Activated naive CD8-positive, alpha-beta T cell treated with anti-CD3 and anti-CD28 coated beads, Interleukin-2, amount 50 U/mL, for 24 hours (primary cell): ENCODE results near the gene TEX29.

Experiments
- ATAC-seq: fragments of 150-1000 bp; cut with Tn5 transposase; one replicate; pipeline ENCODE4 v1.10.0; 2021
- DNase-seq: peaks from one replicate; pipeline ENCODE4 v3.0.0; 2021
- H3K27ac Mint-ChIP-seq: one replicate; pipeline ENCODE4 v1.8.0; 2021; ENCODE audit warnings: mild to moderate bottlenecking, mixed read lengths
- H3K27me3 Mint-ChIP-seq: one replicate; pipeline ENCODE4 v1.8.0; 2021; ENCODE audit warnings: mixed read lengths
- H3K36me3 Mint-ChIP-seq: one replicate; pipeline ENCODE4 v1.8.0; 2021; ENCODE audit warnings: low read depth, mixed read lengths
- H3K4me1 Mint-ChIP-seq: one replicate; pipeline ENCODE4 v1.8.0; 2021; ENCODE audit warnings: mixed read lengths
- H3K4me3 Mint-ChIP-seq: one replicate; pipeline ENCODE4 v1.8.0; 2021; ENCODE audit warnings: mild to moderate bottlenecking, moderate library complexity, mixed read lengths
- H3K9me3 Mint-ChIP-seq: one replicate; pipeline ENCODE4 v1.8.0; 2021; ENCODE audit warnings: mixed read lengths

Gene TEX29

DNA sequence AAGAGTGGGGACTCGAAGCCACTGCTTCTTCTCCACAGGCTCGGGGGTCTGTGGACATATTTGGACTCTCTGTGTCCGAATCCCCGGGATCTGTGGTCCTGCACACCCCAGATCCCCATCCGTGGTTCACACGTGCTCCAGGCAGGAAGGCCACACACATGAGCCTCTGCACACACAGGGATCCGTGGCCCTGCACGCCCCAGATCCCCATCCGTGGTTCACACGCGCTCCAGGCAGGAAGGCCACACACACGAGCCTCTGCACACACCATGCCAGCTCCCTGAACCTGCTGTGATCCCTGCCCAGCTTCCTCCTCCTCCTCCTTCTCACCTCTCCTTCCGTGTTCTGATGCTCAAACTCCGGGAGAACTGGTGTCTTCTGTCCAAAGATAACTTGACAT, 3.1 kb downstream of the TEX29 start:
- H3K27me3 Mint-ChIP-seq, result no peaks in the 10 kb centered on the region
- peak overlapping the region; percentile 52 for H3K4me3 Mint-ChIP-seq
- ATAC-seq (no peak), DNase-seq (no peak)
- H3K27ac Mint-ChIP-seq, result no peak overlapping the region
- no peaks in the 10 kb centered on the region for H3K9me3 Mint-ChIP-seq
- peaks cover 4% of the 10 kb centered on the region for H3K4me1 Mint-ChIP-seq
- H3K36me3 Mint-ChIP-seq, result no peaks in the 10 kb centered on the region

DNA sequence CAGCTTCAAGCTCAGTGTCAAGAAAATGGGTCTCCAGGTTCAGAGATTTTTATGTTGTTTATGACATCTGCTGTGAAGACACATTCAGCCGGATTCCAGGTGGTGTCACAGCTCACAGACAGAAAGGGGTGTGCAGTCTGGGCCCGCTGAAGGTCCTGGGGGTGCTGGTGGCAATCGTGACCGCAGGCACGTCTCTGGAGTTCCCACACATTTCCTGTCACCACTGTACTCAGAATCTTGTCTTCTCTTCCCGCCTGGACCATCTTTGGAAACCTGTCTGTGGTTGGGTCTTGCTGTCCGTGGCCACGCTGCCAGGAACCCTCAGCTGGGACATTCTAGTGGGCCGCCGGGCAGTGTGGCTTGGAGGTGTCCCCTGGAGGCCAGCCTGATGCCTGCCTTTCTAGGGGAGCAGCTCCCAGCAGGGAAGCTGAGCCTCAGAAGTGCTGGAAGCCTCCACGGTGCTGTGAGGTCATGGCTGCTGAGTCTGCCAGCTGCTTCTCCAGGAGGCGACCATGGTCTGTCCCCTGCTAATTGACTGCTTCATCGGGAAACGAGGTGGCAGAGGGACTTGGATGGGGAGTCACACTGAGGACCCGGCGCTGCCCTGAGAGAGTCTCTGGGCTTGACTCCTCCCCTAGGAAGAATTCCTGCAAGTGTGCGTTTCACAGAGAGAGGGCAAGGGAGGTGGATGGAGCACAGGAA, 3.7 kb downstream of the TEX29 start:
- ATAC-seq, result peak; percentile 23
- Mint-ChIP-seq H3K27me3 (no peaks in the 10 kb centered on the region), H3K27ac (no peak overlapping the region), H3K4me3 (peak overlapping the region; percentile 52), H3K9me3 (no peaks in the 10 kb centered on the region), H3K36me3 (no peaks in the 10 kb centered on the region), H3K4me1 (peaks cover 4% of the 10 kb centered on the region)
- peak; percentile 7 for DNase-seq

DNA sequence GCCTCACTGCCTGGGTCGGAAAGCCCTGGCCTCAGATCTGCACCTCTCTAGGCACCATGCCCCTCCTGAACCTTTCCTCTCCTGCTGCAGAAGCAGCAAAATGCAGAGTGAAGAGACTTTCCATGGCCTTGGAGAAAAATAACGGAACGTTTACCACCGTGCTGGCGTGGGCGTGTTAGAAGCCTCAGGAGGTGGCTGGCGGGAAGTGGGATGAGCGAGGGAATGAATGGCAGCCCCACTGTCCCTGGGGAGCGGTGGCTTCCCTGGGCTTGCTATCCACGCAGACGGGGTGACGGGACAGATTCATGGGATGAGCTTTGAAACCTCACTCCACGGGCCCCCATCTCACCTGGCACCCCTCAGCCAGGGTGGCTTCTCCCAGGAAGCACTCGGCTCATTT, 4.3 kb downstream of the TEX29 start:
- ATAC-seq, result no peak

DNA sequence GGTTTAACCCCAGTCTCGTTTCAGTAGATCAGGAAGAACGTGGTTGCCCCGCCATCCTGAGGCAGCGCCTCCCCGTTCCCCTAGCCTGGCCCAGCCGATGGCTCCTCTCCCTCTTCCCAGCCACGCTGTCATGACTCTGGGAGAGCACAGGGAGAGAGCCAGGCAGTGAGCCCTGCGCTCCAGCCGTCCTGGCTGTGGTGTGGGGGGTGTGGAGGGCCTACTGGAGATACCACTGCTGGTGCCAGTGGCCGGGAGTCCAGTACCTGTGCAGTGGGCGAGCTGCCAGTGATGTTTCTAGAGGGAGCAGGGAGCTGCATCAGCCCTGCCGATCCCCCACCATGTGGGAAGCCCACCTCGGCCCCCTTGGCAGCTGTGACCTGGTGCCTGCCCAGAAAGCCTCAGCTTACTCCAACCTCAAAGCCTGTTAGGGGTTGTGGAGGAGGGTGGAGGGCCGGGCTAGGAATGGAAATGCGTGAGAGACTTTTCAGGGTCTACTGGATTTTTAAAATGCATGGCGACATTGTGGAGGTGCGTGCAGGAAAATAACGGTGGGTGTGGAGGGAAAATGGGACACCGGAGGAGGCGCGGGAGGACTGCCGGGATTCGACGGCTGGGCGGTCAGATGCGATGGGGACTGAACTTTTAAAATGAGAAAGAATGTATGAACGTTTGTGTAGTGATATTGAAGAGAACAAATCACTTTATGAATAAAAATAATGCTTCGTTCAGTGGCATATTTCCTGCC, 4.9 kb downstream of the TEX29 start:
- H3K27ac Mint-ChIP-seq, result no peak overlapping the region

More for the DNA sequence above, 4.3 kb downstream of the TEX29 start:
- Mint-ChIP-seq H3K4me3 (no peak overlapping the region), H3K27ac (no peak overlapping the region), H3K4me1 (peaks cover 4% of the 10 kb centered on the region), H3K27me3 (no peaks in the 10 kb centered on the region), H3K9me3 (no peaks in the 10 kb centered on the region), H3K36me3 (no peaks in the 10 kb centered on the region)
- DNase-seq, result no peak

DNA sequence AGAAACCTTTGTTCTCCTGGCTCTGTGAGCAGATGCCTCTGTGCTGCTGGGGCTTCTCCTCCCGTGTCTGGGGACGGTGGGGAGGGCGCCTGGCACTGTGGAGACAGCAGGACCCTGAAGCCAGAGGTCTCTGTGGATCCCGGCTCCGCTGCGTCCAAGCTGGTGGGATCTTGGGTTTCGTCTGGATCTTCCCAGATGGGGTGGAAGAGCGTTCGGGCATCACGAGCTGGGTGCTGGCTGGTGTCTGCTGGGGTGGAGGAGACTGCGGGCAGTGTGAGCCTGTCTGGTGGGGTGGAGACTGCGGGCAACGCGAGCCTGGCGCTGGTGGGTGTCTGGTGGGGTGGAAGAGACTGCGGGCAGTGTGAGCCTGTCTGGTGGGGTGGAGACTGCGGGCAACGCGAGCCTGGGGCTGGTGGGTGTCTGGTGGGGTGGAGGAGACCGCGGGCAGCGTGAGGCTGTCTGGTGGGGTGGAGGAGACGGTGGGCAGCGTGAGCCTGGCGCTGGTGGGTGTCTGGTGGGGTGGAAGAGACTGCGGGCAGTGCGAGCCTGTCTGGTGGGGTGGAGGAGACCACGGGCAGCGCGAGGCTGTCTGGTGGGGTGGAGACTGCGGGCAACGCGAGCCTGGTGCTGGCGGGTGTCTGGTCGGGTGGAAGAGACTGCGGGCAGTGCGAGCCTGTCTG, 5.6 kb downstream of the TEX29 start:
- H3K4me1 Mint-ChIP-seq, result peaks cover 4% of the 10 kb centered on the region
- H3K36me3 Mint-ChIP-seq, result no peaks in the 10 kb centered on the region
- DNase-seq (no peak), ATAC-seq (no peak)
- no peaks in the 10 kb centered on the region for H3K27me3 Mint-ChIP-seq
- H3K27ac Mint-ChIP-seq, result no peak overlapping the region
- H3K4me3 Mint-ChIP-seq, result no peak overlapping the region
- no peaks in the 10 kb centered on the region for H3K9me3 Mint-ChIP-seq

More for the DNA sequence above, 4.9 kb downstream of the TEX29 start:
- Mint-ChIP-seq H3K36me3 (no peaks in the 10 kb centered on the region), H3K9me3 (no peaks in the 10 kb centered on the region), H3K27me3 (no peaks in the 10 kb centered on the region), H3K4me1 (peaks cover 4% of the 10 kb centered on the region), H3K4me3 (no peak overlapping the region)
- no peak for ATAC-seq
- DNase-seq, result no peak

DNA sequence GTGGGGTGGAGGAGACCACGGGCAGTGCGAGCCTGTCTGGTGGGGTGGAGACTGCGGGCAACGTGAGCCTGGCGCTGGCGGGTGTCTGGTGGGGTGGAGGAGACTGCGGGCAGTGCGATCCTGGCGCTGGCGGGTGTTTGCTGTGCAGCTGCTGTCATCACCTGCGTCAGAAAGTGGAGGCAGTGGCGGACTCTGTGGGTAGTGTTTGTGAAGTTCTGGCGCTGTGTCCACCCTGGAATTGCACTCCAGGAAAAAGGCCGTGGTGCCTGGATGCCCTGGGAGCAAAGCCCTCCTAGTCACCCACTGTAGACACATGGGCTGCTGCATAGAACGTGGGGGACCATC, 6.2 kb downstream of the TEX29 start:
- ATAC-seq (no peak), DNase-seq (no peak)
- H3K4me3 Mint-ChIP-seq, result no peak overlapping the region
- peaks cover 4% of the 10 kb centered on the region for H3K4me1 Mint-ChIP-seq
- H3K27ac Mint-ChIP-seq, result no peak overlapping the region
- no peaks in the 10 kb centered on the region for H3K27me3 Mint-ChIP-seq
- H3K9me3 Mint-ChIP-seq, result no peaks in the 10 kb centered on the region
- no peaks in the 10 kb centered on the region for H3K36me3 Mint-ChIP-seq

DNA sequence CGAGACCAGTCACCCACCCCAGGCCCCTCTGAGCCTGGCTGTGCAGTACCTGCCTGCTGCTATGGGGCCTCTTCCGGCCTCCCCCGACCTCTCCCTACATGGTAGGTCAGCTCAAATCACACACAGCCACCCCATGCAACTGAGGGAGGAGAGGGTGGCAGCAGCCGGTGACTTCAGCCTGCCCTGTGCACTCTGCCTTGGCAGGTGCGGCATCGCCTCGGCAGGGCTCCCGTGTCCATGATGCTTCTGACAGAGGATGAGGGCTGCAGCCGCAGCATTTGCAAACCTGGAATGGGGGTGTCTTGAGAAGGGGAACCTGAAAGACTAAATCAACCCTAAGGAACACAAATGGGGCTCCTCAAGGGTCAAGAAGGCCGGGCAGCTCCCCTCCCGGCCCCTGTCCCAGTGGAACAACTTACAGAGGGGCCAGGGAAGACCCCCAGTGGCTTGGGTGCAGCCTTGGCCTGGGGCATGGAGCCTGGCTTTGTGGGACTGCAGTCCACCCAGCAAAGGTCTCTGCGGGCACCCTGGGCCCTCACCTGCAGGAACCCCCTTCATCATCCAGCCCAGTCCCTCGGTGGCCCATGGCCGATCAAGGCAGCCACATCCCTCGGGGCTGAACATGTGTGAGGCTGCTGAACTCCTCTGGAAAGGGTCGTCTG, 6.7 kb downstream of the TEX29 start:
- DNase-seq (no peak), ATAC-seq (no peak)
- H3K36me3 Mint-ChIP-seq, result no peaks in the 10 kb centered on the region
- H3K27ac Mint-ChIP-seq, result no peak overlapping the region
- H3K4me1 Mint-ChIP-seq, result peaks cover 4% of the 10 kb centered on the region
- H3K27me3 Mint-ChIP-seq, result no peaks in the 10 kb centered on the region
- no peak overlapping the region for H3K4me3 Mint-ChIP-seq
- H3K9me3 Mint-ChIP-seq, result no peaks in the 10 kb centered on the region

DNA sequence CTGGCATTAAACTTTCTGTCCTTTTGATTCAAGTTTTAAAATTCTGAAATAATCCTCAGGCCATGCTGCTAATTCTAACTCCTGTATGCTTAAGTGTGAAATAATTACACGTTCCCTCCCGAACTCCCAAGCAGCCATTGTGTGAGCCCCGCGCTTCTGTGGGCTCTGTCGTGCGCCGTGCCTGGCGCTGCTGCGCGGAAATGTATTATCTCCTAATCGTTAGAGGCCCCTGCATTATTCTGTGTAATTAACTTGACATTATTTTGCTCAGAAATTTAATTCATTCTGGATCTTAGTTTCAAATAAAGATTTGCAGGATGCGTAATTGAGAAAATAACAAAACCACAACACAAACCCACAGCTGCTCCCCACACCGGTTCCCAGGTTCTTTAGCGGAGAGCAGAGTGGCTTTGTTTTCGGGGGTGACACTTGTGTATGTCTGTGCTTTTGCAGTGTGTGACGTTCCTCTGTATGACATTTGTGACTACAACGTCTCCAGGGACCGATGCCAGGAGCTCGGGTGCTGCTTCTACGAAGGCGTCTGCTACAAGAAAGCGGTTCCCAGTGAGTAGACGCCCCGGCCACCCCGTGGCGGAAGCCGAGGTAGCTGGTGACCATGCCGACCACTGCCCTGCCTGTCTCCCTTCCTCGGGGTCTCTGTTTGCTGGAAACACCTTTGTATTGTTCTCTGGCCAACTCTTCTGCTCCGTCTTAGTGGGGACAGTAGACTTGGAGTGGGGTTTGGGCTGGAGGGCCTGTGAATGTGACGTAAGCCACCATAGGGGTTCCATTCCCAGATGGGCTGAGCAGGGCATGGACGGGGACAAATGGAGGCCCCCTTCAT, 7.5 kb downstream of the TEX29 start:
- Mint-ChIP-seq H3K9me3 (no peaks in the 10 kb centered on the region), H3K4me1 (peaks cover 4% of the 10 kb centered on the region), H3K27ac (no peak overlapping the region), H3K36me3 (no peaks in the 10 kb centered on the region), H3K4me3 (no peak overlapping the region), H3K27me3 (no peaks in the 10 kb centered on the region)
- no peak for ATAC-seq
- DNase-seq, result no peak

DNA sequence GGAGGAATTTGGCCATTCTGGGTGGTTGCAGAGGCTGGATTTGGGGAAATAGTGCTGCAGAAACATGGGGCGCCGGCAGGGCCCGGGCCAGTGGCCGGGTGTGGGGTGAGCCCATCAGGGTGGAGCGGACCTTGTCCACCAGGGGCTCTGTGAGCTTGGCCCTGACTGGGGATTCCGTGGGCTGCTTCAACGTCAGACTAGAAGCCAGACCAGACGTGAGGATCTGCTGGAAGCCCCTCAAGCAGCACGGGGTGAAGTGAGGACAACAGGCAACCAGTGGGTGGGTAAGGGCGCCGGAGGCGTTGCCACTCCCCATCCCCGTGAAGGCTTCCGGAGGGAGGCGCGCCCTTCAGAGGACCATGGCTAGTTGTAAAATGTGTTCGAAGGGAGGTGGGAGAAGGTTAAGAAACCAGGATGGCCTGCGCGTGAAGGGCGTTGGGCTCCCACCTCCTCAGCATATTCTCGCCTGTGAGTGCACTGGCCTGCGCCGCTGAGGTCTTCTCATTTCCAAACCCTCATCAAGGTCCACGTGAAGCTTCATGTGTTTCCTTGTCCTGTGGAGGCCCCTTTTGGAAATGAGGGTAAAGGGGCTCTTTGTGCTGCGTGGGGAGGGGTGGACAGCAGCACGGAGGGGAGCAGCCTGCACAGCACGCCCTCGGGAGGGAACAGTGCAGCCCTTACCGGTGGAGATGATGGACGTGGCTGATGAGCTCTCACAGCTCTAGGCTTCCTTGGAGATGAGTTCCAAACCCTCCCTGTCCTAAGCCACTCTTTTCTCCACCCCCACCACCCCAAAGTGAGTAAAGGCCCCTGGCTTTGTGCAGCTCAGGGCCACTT, 8.3 kb downstream of the TEX29 start:
- DNase-seq (no peak), ATAC-seq (no peak)
- Mint-ChIP-seq H3K9me3 (peaks cover under 1% of the 10 kb centered on the region), H3K36me3 (no peaks in the 10 kb centered on the region), H3K27me3 (no peaks in the 10 kb centered on the region), H3K4me1 (peaks cover 3% of the 10 kb centered on the region), H3K4me3 (no peak overlapping the region), H3K27ac (no peak overlapping the region)

DNA sequence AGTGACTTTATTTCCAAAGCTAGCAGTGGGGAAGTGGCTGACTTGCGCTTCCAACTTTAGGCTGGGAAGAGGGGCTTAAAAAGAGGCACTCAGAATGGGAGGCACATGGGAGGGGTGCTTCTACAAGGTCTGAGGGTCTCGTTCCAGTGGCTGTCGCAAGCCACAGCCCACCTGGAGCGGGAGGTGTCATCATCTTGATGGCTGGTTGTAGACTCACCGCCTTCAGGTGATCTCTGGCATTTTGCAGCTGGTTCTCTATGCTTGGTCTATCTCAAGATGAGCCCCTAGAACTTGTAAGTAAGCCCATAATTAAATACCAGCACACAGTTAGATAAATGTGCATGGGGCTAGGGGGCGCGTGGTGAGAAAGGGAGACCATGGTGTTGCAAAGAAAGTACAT, 9.2 kb downstream of the TEX29 start:
- ATAC-seq (no peak), DNase-seq (no peak)
- Mint-ChIP-seq H3K4me1 (no peaks in the 10 kb centered on the region), H3K9me3 (peaks cover 5% of the 10 kb centered on the region), H3K27me3 (no peaks in the 10 kb centered on the region), H3K4me3 (no peak overlapping the region), H3K27ac (no peak overlapping the region), H3K36me3 (no peaks in the 10 kb centered on the region)

GRCh38 chr13:111330066-111330610, 9.7 kb downstream of the TEX29 start:
- Mint-ChIP-seq H3K27ac (no peak overlapping the region), H3K9me3 (peaks cover 5% of the 10 kb centered on the region), H3K27me3 (no peaks in the 10 kb centered on the region), H3K4me3 (no peak overlapping the region), H3K4me1 (no peaks in the 10 kb centered on the region), H3K36me3 (no peaks in the 10 kb centered on the region)
- no peak for DNase-seq
- no peak for ATAC-seq

GRCh38 chr13:111335298-111335697, 14.9 kb downstream of the TEX29 start:
- Mint-ChIP-seq H3K27me3 (no peaks in the 10 kb centered on the region), H3K9me3 (peaks cover 5% of the 10 kb centered on the region), H3K36me3 (no peaks in the 10 kb centered on the region), H3K27ac (no peak overlapping the region), H3K4me1 (no peaks in the 10 kb centered on the region), H3K4me3 (no peak overlapping the region)
- DNase-seq, result no peak
- ATAC-seq, result no peak

GRCh38 chr13:111336666-111337065, 16.2 kb downstream of the TEX29 start:
- Mint-ChIP-seq H3K36me3 (no peaks in the 10 kb centered on the region), H3K4me1 (no peaks in the 10 kb centered on the region), H3K27me3 (no peaks in the 10 kb centered on the region), H3K27ac (no peak overlapping the region), H3K4me3 (no peak overlapping the region), H3K9me3 (peaks cover 5% of the 10 kb centered on the region)
- ATAC-seq (no peak), DNase-seq (no peak)
